HG02678 (cell line): ENCODE measurements around the gene ARF1.

Experiments
- ATAC-seq: cut with Tn5 transposase; IDR thresholded peaks from one replicate; pipeline ENCODE4 v1.9.1; 2021; ENCODE audit warnings: mild to moderate bottlenecking, moderate library complexity; ENCODE audit not compliant: unreplicated experiment

ARF1 gene

DNA sequence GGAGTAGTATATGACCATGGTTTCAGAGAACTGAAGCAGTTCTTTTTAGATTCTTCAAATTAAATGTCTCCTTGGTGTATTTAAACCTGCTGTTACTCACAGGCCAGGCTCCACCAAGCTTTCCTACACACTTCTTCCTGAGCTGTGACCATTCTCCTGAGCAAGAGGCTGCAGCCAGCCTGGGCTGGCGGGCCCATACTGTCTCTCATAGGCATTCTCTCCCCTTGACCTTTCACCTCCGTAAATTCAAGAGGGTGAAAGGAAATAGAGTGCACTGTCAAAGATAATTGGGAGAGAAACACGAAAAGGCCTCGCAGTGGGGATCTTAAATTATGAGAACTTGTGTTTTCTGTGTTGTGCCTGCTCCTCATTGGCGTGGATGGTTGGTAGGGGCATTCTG lies 2.3 kb downstream of the ARF1 start:
- ATAC-seq = no peak

DNA sequence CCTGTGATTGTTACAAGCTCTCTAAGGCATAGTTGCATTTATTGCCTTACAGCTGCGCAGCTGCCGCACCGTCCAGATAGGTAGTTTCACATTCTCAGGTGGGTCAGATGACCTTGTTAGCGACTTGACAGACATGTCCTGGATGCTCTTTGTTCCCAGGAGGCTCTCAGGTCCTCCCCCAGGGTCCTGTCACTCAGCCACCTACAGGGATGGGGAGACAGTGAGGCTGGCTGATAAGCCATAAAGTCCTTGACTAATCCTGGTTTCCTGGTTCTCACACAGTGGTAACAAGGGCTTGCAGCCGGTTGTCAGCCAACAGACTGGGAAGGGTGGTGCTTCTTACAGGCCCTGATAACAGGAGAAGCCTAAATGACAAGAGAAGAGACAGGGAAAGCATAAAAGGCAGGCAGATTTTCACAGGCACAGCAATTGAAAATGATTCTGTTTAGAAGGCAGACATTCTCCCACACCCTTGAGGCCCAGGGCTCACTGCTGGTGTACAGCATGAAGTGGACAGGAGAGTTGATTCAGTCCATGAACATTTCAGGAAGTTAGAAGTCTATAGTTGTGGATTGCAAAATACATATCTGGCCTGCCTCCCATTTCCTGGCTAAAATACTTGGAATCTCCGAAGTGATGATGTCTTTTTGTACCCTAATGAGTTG lies 2.9 kb downstream of the ARF1 start:
- no peak for ATAC-seq

- no peak for ATAC-seq
Measured at GRCh38 chr1:228087771-228088251, 5.3 kb downstream of the ARF1 start.

DNA sequence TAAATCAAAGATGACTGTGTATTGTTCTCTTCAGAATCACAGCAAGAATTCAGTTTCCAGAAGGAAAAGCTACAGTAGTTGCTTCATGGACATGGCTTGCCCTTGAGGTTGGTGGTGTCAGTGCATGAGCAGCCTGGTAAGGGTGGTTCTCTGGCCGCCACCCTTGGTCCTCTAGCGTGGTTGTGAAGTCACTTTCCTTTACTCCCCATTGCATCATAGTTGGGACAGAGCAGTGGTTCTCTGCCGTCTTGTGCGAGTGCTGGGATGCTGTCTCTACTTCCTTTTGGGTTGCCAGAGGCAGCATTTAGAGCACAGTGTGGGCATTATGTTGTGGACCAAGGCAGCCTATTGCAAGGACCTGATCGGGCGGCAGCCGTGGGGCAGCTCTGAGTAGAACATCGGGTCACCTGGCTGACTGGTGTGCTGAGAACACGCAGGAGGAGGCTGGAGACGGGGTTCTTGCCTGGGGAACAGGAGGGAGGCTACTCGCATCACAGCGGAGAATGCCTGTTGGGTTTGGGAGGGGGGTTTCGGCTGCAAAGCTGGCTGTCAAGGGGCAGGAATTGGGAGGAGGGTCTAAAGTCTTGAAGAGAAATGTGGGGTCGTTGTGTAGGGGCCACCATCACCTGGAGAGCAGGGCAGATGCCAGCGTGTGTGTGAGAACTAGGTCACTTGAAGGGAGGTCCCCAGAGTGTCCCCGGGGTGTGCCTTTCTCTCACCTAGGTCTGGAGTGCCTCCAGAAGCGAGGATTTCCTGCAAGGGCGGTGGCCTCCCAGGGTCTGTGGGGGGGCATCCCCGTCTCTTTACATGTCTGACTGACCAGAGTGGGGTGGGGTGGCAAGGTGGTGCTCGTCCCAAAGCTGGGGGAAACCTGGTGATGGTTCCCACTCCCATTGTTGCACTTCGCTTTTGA lies 6.3 kb downstream of the ARF1 start:
- no peak for ATAC-seq

DNA sequence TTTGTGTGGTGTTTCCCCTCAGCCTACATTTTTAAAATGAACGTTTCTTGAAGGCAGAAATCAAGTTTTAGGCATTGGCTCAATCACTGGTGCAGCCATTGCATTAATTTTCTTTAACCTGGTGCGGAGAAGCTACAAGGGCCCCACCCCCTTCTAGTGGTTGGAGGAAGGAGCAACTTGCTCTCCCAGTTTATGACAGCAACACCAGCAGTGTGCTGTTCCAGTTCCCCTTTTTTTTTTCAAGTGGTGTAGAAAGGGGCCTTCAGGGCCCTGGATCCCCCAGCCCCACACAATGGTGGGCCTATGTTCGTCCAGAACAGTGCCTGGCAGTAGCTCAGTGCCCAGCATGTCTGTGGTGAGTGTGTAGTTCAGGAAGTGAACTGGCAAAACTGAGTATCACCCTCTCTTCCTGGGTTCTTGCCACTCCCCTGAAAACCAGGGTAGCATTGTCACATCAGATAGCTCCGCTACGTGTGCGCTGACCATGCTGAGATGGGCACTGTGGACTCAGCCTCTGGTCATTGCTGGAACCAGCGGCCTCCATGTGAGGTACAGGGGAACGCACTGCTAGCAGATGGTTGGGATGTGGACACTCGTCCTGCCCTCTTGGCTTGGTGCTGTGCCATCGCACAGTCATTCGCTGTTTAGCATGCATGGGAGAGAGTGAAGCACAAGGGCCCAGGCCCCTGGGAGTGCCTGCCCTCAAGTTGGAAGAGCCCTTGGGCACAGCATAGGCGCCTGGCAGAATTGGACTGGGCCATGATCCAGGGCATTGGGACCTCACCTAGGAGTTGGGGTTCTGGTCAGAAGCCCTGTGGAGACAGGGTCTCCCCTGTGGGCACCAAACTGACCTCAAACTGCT lies 7.2 kb downstream of the ARF1 start:
- no peak for ATAC-seq

- peak; percentile 66 for ATAC-seq
Measured at GRCh38 chr1:228090613-228091081, 8.1 kb downstream of the ARF1 start.

- ATAC-seq = no peak
Measured at GRCh38 chr1:228091084-228091483, 8.6 kb downstream of the ARF1 start.

GRCh38 chr1:228092342-228093049 lies 10.0 kb downstream of the ARF1 start:
- no peak for ATAC-seq

GRCh38 chr1:228093050-228093906 lies 10.8 kb downstream of the ARF1 start:
- no peak for ATAC-seq

DNA sequence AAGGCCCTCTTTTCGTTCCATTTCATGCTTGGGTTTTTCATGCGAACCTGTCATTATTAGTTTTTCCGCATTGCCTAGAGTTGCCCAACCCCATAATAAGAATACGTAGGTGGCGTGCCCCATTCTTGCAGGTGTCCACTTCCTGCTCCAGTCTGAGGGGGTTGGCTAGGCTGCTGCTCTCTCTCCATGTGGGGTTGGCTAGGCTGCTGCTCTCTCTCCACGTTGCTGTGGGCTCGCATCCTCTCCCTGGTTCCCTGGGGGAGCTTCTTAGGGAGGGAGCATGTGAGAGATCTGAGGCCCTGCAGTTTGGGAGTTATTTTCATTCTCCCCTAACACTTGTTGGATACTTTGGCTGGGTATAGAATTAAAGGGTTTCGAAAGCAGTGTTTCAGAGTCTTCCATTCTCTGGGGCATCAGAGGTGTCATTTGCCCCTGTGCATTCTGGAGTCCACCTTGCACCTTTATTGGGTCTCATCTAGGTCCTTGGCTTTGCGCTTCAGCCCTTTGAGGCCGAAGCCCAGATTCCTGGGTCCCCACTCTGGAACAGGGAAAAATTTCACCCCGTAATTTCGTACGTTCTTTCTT lies 12.0 kb downstream of the ARF1 start:
- no peak for ATAC-seq

GRCh38 chr1:228095161-228095560 lies 12.7 kb downstream of the ARF1 start:
- ATAC-seq = no peak

DNA sequence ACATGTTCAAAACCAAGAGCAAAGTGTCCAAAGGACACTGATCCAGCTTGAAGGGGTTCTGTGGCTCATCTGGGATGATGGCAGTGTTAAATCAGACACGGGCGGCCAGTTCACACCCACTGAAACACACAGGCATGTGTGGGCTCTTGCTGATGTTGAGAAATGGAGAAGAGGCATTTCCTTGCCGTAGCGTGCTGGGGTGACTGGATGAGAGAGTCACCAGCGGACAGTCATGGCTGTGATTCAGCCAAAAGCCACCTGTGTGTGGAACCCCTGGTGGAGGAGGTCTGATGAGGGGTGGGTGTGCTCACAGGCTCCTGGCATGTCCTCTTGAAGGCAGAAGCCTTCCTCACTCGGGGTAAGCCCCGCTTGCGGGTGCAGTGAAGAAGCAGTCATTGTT lies 13.4 kb downstream of the ARF1 start:
- no peak for ATAC-seq

DNA sequence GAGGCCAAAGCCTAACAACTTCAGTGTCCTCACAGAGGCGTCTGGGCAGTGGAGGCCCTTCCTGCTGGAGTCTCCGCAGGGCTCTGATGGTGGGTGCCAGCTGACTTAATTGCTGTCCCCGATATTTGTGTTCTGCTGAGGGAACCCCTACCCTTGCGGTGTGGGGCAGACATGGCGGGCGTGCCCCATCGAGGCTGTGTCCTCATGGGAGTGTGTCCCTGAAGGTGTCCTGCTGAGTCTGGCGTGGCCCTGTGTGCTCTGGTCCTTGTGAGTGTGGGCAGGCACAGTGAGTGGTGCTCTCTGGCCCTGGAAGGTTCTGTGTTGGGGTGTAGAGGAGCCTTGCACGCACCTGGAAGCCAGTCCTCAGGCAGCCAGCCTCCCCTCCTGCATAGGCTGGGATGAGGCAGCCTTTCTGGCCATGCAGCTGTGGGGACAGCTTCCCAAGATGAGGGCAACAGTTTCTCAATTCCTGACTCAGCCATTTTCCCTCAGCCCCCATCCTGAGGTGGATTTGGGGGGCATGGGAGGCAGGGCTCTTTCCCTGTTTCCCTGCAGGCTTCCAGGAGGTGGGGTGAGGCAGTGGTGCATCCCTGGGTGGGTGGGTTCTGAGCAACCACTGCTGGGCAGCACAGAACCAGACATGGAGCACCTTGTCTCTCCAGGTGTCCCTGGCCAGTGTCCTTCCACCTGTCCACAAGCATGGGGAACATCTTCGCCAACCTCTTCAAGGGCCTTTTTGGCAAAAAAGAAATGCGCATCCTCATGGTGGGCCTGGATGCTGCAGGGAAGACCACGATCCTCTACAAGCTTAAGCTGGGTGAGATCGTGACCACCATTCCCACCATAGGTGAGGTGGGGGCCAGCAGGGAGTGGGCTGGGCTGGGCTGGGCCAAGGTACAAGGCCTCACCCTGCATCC lies 14.2 kb downstream of the ARF1 start:
- ATAC-seq = no peak

DNA sequence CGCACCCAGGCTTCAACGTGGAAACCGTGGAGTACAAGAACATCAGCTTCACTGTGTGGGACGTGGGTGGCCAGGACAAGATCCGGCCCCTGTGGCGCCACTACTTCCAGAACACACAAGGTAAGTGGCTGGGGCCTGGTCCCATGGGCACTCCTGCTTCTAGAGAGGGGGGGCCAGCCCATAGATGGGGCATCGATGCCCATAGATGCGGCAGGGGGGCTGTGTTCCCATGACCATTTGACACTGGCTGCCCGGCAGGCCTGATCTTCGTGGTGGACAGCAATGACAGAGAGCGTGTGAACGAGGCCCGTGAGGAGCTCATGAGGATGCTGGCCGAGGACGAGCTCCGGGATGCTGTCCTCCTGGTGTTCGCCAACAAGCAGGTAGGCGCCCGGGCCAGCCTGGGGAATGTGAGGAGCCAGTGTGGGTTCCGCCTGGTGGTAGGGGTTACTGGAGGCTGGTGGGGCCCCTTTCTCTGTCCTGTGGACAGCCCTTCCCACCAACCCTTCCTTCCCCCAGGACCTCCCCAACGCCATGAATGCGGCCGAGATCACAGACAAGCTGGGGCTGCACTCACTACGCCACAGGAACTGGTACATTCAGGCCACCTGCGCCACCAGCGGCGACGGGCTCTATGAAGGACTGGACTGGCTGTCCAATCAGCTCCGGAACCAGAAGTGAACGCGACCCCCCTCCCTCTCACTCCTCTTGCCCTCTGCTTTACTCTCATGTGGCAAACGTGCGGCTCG lies 15.0 kb downstream of the ARF1 start:
- ATAC-seq = no peak

DNA sequence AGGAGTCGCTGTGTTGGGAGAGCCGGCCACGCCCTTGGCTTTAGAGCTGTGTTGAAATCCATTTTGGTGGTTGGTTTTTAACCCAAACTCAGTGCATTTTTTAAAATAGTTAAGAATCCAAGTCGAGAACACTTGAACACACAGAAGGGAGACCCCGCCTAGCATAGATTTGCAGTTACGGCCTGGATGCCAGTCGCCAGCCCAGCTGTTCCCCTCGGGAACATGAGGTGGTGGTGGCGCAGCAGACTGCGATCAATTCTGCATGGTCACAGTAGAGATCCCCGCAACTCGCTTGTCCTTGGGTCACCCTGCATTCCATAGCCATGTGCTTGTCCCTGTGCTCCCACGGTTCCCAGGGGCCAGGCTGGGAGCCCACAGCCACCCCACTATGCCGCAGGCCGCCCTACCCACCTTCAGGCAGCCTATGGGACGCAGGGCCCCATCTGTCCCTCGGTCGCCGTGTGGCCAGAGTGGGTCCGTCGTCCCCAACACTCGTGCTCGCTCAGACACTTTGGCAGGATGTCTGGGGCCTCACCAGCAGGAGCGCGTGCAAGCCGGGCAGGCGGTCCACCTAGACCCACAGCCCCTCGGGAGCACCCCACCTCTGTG lies 15.9 kb downstream of the ARF1 start:
- ATAC-seq = no peak

- no peak for ATAC-seq
Measured at GRCh38 chr1:228099331-228099732, 16.8 kb downstream of the ARF1 start.
